GM19324 (cell line): Measurements from ENCODE around the gene PSG7.
"Not testable (repeated sequence)": the region's sequence is repeated elsewhere in the genome, so short reads cannot be mapped to it uniquely, and the experiment has no call there.

Source experiments
- ATAC-seq: cut with Tn5 transposase; IDR thresholded peaks from one replicate; pipeline ENCODE4 v1.9.1; 2021; ENCODE audit warnings: mild to moderate bottlenecking, moderate library complexity; ENCODE audit not compliant: unreplicated experiment, low FRiP score

Gene PSG7

DNA sequence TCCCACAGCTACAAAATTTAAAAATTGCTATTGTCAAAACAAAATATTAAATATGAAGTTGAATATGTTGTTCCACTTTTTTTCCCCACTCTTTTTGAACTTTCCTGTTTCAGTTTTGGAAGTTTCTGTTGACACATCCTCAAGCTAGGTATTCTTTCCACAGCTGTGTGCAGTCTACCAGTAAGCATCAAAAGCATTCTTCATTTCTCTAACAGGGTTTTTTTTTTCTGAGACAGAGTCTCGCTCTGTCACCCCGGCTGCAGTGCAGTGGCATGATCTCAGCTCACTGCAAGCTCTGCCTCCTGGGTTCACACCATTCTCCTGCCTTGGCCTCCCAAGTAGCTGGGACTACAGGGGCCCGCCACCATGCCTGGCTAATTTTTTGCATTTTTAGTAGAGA lies 62.9 kb downstream of the PSG7 start:
- ATAC-seq = not testable (repeated sequence)
